H1 (cell line): ENCODE data around the gene RTF2. TPM values are rescaled to one million over a fixed set of nuclear protein-coding genes. Genes with fewer than 3 reads are reported as not detected.

Experiments used
- CTCF ChIA-PET: fragments of 300-600 bp; sonication (Branson Sonifier 250); formaldehyde crosslinking; loops from one replicate; lab custom pipeline; 2021; ENCODE audit not compliant: partially characterized antibody; lab: Charles Lee
- POLR2A ChIA-PET: fragments of 300-600 bp; sonication (Branson Sonifier 250); formaldehyde crosslinking; loops from one replicate; lab custom pipeline; 2021; ENCODE audit warnings: inconsistent platforms; ENCODE audit not compliant: partially characterized antibody; lab: Charles Lee
- DNase-seq, 2 experiments: peaks; one replicate each; pipeline versions ENCODE4 v3.0.0 to v3.0.0-alpha.2; 2010 to 2022; ENCODE audit warnings: low spot score in 2 of 2, low read depth in 1 of 2, mixed read lengths in 1 of 2
- FAIRE-seq: peaks from 2 replicates; lab custom pipeline; 2011; peaks lifted over from hg19 to GRCh38; lab: Jason Lieb, UNC
- H2AFZ ChIP-seq: 2 replicates; pipeline ENCODE4 v1.8.1; 2012; ENCODE audit warnings: low read length, inconsistent platforms
- H2AK5ac ChIP-seq: 2 replicates; pipeline ENCODE4 v1.6.1; 2013; ENCODE audit warnings: low read depth, low read length
- H2BK120ac ChIP-seq: replicated peaks from 2 replicates; pipeline ENCODE3; 2013; ENCODE audit warnings: low read depth, low read length, inconsistent platforms
- H2BK12ac ChIP-seq: 2 replicates; pipeline ENCODE4 v1.6.1; 2013; ENCODE audit warnings: low read depth, low read length
- H2BK15ac ChIP-seq: 2 replicates; pipeline ENCODE4 v1.6.1; 2013; ENCODE audit warnings: low read length
- H2BK20ac ChIP-seq: 2 replicates; pipeline ENCODE4 v1.6.1; 2013; ENCODE audit warnings: low read length
- H2BK5ac ChIP-seq: 2 replicates; pipeline ENCODE4 v1.6.1; 2013; ENCODE audit warnings: low read depth, low read length
- H3K14ac ChIP-seq: 2 replicates; pipeline ENCODE4 v1.6.1; 2013; ENCODE audit warnings: inconsistent platforms; ENCODE audit not compliant: insufficient read length
- H3K18ac ChIP-seq: 2 replicates; pipeline ENCODE4 v1.6.1; 2013; ENCODE audit warnings: low read length; ENCODE audit errors: extremely low read depth
- H3K23ac ChIP-seq: 2 replicates; pipeline ENCODE4 v1.6.1; 2013; ENCODE audit warnings: inconsistent platforms; ENCODE audit not compliant: insufficient read length
- H3K23me2 ChIP-seq: 2 replicates; pipeline ENCODE4 v1.6.1; 2013; ENCODE audit warnings: low read depth, low read length
- H3K27ac ChIP-seq: 2 replicates; pipeline ENCODE4 v1.6.1; 2011; ENCODE audit warnings: low read depth, low read length, inconsistent platforms
- H3K27me3 ChIP-seq, 4 experiments: replicated peaks in 1 of 4; 1 replicate in 1 of 4; 2 replicates in 3 of 4; pipeline versions ENCODE4 v1.6.1 to v1.8.1; 2011 to 2013; ENCODE audit warnings: low read length in 3 of 4, mild to moderate bottlenecking in 3 of 4, inconsistent platforms in 2 of 4, mixed read lengths in 2 of 4, moderate library complexity in 1 of 4; ENCODE audit not compliant: control insufficient read depth in 3 of 4, insufficient read depth in 3 of 4; ENCODE audit errors: extremely low read depth in 1 of 4
- H3K36me3 ChIP-seq, 4 experiments: 2 replicates each; pipeline versions ENCODE4 v1.6.1 to v1.8.1; 2011 to 2013; ENCODE audit warnings: mild to moderate bottlenecking in 4 of 4, low read length in 3 of 4, moderate library complexity in 2 of 4, control low read depth in 1 of 4, inconsistent platforms in 1 of 4; ENCODE audit not compliant: insufficient read depth in 4 of 4, control insufficient read depth in 2 of 4
- H3K4ac ChIP-seq: replicated peaks from 2 replicates; pipeline ENCODE3; 2013; ENCODE audit warnings: low read length, low read depth, mixed read lengths, inconsistent platforms; ENCODE audit not compliant: insufficient read length
- H3K4me1 ChIP-seq, 4 experiments: replicated peaks in 1 of 4; 1 replicate in 1 of 4; 2 replicates in 3 of 4; pipeline versions ENCODE4 v1.6.1 to v1.8.1; 2011 to 2013; ENCODE audit warnings: low read length in 3 of 4, inconsistent platforms in 2 of 4, mixed read lengths in 1 of 4; ENCODE audit not compliant: insufficient read depth in 4 of 4, control insufficient read depth in 3 of 4
- H3K4me2 ChIP-seq, 2 experiments: 2 replicates each; pipeline versions ENCODE4 v1.6.1 to v1.8.1; 2011 to 2013; ENCODE audit warnings: low read depth in 2 of 2, low read length in 2 of 2, control low read depth in 1 of 2, inconsistent platforms in 1 of 2, mild to moderate bottlenecking in 1 of 2; ENCODE audit not compliant: insufficient read depth in 1 of 2
- H3K4me3 ChIP-seq, 4 experiments: fragments of 200-600, 300-600 bp in 1 of 4; sonication (generic), shearing (Covaris generic), sonication (Bioruptor Twin) in 1 of 4; 2 replicates each; pipeline versions ENCODE4 v1.5.1 to v1.8.1; 2011 to 2016; ENCODE audit warnings: low read length in 4 of 4, low read depth in 3 of 4, control low read depth in 2 of 4, inconsistent platforms in 2 of 4, mild to moderate bottlenecking in 2 of 4, mixed read lengths in 1 of 4, moderate library complexity in 1 of 4; ENCODE audit not compliant: insufficient read depth in 2 of 4; ENCODE audit errors: extremely low read depth in 1 of 4
- H3K56ac ChIP-seq: replicated peaks from 2 replicates; pipeline ENCODE3; 2013; ENCODE audit warnings: low read depth, mild to moderate bottlenecking, mixed read lengths, low read length, inconsistent platforms; ENCODE audit not compliant: insufficient read length
- H3K79me1 ChIP-seq: 2 replicates; pipeline ENCODE4 v1.6.1; 2013; ENCODE audit warnings: low read depth, low read length, control low read depth
- H3K79me2 ChIP-seq, 2 experiments: 2 replicates each; pipeline versions ENCODE4 v1.6.1 to v1.8.1; 2012 to 2013; ENCODE audit warnings: low read length in 2 of 2, mild to moderate bottlenecking in 2 of 2, inconsistent platforms in 1 of 2; ENCODE audit not compliant: insufficient read depth in 2 of 2, control insufficient read depth in 1 of 2
- H3K9ac ChIP-seq, 4 experiments: replicated peaks in 1 of 4; 1 replicate in 1 of 4; 2 replicates in 3 of 4; pipeline versions ENCODE4 v1.6.1 to v1.8.1; 2011 to 2013; ENCODE audit warnings: low read depth in 3 of 4, low read length in 3 of 4, control low read depth in 2 of 4, mild to moderate bottlenecking in 2 of 4, moderate library complexity in 2 of 4, inconsistent platforms in 1 of 4; ENCODE audit errors: extremely low read depth in 1 of 4
- H3K9me3 ChIP-seq, 2 experiments: 2 replicates each; pipeline versions ENCODE4 v1.6.1 to v1.8.1; 2012 to 2013; ENCODE audit warnings: mild to moderate bottlenecking in 2 of 2, moderate library complexity in 2 of 2, control low read depth in 1 of 2, inconsistent platforms in 1 of 2, low read depth in 1 of 2, low read length in 1 of 2, mixed read lengths in 1 of 2; ENCODE audit not compliant: insufficient read depth in 2 of 2
- H4K20me1 ChIP-seq, 2 experiments: replicated peaks in 1 of 2; 2 replicates each; pipeline versions ENCODE3 to v1.8.1; 2011 to 2013; ENCODE audit warnings: inconsistent platforms in 2 of 2, low read length in 2 of 2, mild to moderate bottlenecking in 1 of 2; ENCODE audit not compliant: insufficient read depth in 2 of 2, control insufficient read depth in 1 of 2
- H4K5ac ChIP-seq: 2 replicates; pipeline ENCODE4 v1.6.1; 2013; ENCODE audit warnings: low read length, low read depth, mixed read lengths, inconsistent platforms; ENCODE audit not compliant: insufficient read length
- H4K8ac ChIP-seq: 2 replicates; pipeline ENCODE4 v1.8.0; 2013; ENCODE audit warnings: mild to moderate bottlenecking, moderate library complexity, low read length, inconsistent platforms; ENCODE audit not compliant: insufficient read depth; ENCODE audit errors: extremely low read depth
- H4K91ac ChIP-seq: replicated peaks from 2 replicates; pipeline ENCODE3; 2013; ENCODE audit warnings: low read length, mixed read lengths, inconsistent platforms; ENCODE audit not compliant: insufficient read length
- CBX8 ChIP-seq: fragments of 300-800, 300-1000 bp; sonication (generic); IDR thresholded peaks from 2 replicates; pipeline ENCODE4 v1.7.1; 2016; ENCODE audit warnings: low read depth, low read length, borderline replicate concordance
- CHD1 ChIP-seq: IDR thresholded peaks from 2 replicates; pipeline ENCODE4 v1.6.1; 2012; ENCODE audit warnings: low read depth, low read length, improper control_type of control experiment
- EP300 ChIP-seq, 2 experiments: IDR thresholded peaks; 1 replicate in 1 of 2; 2 replicates in 1 of 2; pipeline ENCODE4 v1.6.1; 2011 to 2012; ENCODE audit warnings: low read depth in 2 of 2, low read length in 2 of 2, mild to moderate bottlenecking in 2 of 2, borderline replicate concordance in 1 of 2, inconsistent platforms in 1 of 2, moderate library complexity in 1 of 2
- JUND ChIP-seq: IDR thresholded peaks from 2 replicates; pipeline ENCODE4 v1.6.1; 2011; ENCODE audit warnings: mild to moderate bottlenecking, improper control_type of control experiment, low read length
- POU5F1 ChIP-seq: IDR thresholded peaks from 2 replicates; pipeline ENCODE4 v1.6.1; 2011; ENCODE audit warnings: low read depth, mild to moderate bottlenecking, low read length, moderate library complexity
- RNF2 ChIP-seq: fragments of 200-900, 300-1000 bp; sonication (generic); IDR thresholded peaks from 2 replicates; pipeline ENCODE4 v1.7.1; 2016; ENCODE audit warnings: borderline replicate concordance, low read depth, mild to moderate bottlenecking, antibody characterized with exemption, low read length; ENCODE audit not compliant: poor library complexity, severe bottlenecking; ENCODE audit errors: missing control alignments
- SUZ12 ChIP-seq: fragments of 200-600 bp; sonication (generic); IDR thresholded peaks from 2 replicates; pipeline ENCODE4 v1.6.1; 2012; ENCODE audit warnings: mild to moderate bottlenecking, inconsistent platforms, low read length, moderate library complexity, mixed read lengths
- TAF1 ChIP-seq: IDR thresholded peaks from 2 replicates; pipeline ENCODE4 v1.6.1; 2011; ENCODE audit warnings: mild to moderate bottlenecking, low read depth, low read length
- TCF12 ChIP-seq: IDR thresholded peaks from 2 replicates; pipeline ENCODE4 v1.6.1; 2011; ENCODE audit warnings: low read depth, mild to moderate bottlenecking, low read length
- YY1 ChIP-seq: IDR thresholded peaks from 2 replicates; pipeline ENCODE4 v1.6.1; 2011; ENCODE audit warnings: low read depth, mild to moderate bottlenecking, low read length
- WGBS, 2 experiments: shearing (Covaris generic) in 1 of 2; methylation state at CpG; one replicate each; pipeline versions ENCODE4 v1.1.6 to v1.1.7; 2013 to 2015; ENCODE audit warnings: low lambda C conversion rate in 2 of 2, mixed read lengths in 2 of 2, inconsistent platforms in 1 of 2, low coverage in 1 of 2, missing lambda C conversion rate in 1 of 2; ENCODE audit not compliant: insufficient replicate concordance in 2 of 2, insufficient coverage in 1 of 2, insufficient read length in 1 of 2; ENCODE audit errors: extremely low coverage in 1 of 2, missing lambda C conversion rate in 1 of 2; 5-methylcytosine and 5-hydroxymethylcytosine counted together
- polyA plus RNA-seq, 7 experiments: library from polyadenylated mRNA; depleted of rRNA in 3 of 7; stranded (reverse) in 5 of 7; unstranded in 2 of 7; fragments of >200 nt in 5 of 7; fragments of 200-250 nt in 2 of 7; gene quantifications; 1 replicate in 5 of 7; 2 replicates in 1 of 7; 4 replicates in 1 of 7; pipeline versions ENCODE4 v1.2.1 to v1.2.3, GENCODE V29; 2011 to 2013; ENCODE audit warnings: missing spikeins in 2 of 7, mixed read lengths in 2 of 7
- total RNA-seq: library from RNA; stranded (reverse); fragmentation: NEBNext Ultra II Directional; extraction: Animal tissue kit (Norgen Biotek cat#: 25700); gene quantifications from 2 replicates; pipeline ENCODE4 v1.2.1, GENCODE V29; 2021
- TF ChIP-seq, protein P1 (sequence below): IDR thresholded peaks from 2 replicates; pipeline ENCODE4 v1.6.1; 2011; ENCODE audit warnings: low read length, improper control_type of control experiment

Gene RTF2
- total and polyA plus RNA-seq, 2 of the 8 experiments (the other 6 are each of a cell fraction or from before 2014, with no cell fraction given): 33.9 to 51.2 TPM

DNA sequence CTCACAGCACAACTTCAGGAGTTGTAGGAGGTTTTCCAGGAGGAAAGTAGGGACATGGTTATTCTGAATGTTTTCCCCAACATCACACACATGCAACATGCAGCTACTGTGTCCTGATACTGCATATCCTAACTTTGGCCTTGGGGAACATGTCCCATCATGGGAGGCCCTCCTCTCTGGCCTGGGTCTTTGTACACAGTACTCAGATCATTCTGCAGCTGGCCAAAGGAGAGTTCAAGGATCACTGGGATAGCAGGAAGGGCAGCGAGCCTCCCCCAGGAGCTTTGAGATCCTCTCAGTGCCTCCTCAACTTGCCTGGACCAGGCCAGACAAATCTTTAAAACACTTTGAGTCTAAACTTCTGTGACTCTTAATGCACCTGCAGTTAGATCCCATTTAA lies 43.5 kb upstream of the RTF2 start:
- Histone ChIP-seq H3K79me2 (no peaks in the 10 kb centered on the region), H4K5ac (no peak overlapping the region), H3K14ac (no peak overlapping the region), H3K79me1 (no peaks in the 10 kb centered on the region), H2BK15ac (no peak overlapping the region), H3K56ac (no peak overlapping the region), H2BK120ac (no peak overlapping the region), H3K9me3 (no peaks in the 10 kb centered on the region), H4K8ac (no peak overlapping the region), H3K23me2 (no peaks in the 10 kb centered on the region), H3K23ac (no peak overlapping the region), H4K20me1 (peaks cover 0 to 1% of the 10 kb centered on the region in 2 experiments), H2AFZ (no peak overlapping the region), H3K4ac (no peak overlapping the region), H3K4me1 (peaks cover 0 to 4% (median 1%) of the 10 kb centered on the region in 4 experiments; a peak in 4 of 7 replicates), H3K36me3 (no peaks in the 10 kb centered on the region), H3K4me2 (no peak overlapping the region), H3K27me3 (peaks cover 0 to 1% (median 0%) of the 10 kb centered on the region in 4 experiments; a peak in 2 of 7 replicates), H3K9ac (no peak overlapping the region), H2BK12ac (no peak overlapping the region), H4K91ac (no peak overlapping the region), H3K18ac (no peak overlapping the region), H3K4me3 (no peak overlapping the region), H2BK5ac (no peak overlapping the region), H2AK5ac (no peak overlapping the region), H3K27ac (no peak overlapping the region), H2BK20ac (no peak overlapping the region)
- ChIA-PET CTCF (no interaction called here), POLR2A (no interaction called here)
- 88% methylated on average over 1 of the region's 1 CpG; no CpG with 5 or more reads in 1 of the 2 experiments for WGBS, 2 experiments
- no peak for DNase-seq
- FAIRE-seq: no peak
- TF ChIP-seq CBX8 (no peak), TAF1 (no peak), CHD1 (no peak), EP300 (IDR thresholded peaks at IDR 0.05; ENCODE audit: borderline replicate concordance in 1 of 2, low read depth in 2 of 2, low read length in 2 of 2) (no peak), YY1 (no peak), TCF12 (no peak), RNF2 (no peak), POU5F1 (no peak), JUND (no peak), SUZ12 (no peak)
- TF ChIP-seq, protein P1, sequence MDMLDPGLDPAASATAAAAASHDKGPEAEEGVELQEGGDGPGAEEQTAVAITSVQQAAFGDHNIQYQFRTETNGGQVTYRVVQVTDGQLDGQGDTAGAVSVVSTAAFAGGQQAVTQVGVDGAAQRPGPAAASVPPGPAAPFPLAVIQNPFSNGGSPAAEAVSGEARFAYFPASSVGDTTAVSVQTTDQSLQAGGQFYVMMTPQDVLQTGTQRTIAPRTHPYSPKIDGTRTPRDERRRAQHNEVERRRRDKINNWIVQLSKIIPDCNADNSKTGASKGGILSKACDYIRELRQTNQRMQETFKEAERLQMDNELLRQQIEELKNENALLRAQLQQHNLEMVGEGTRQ: no peak
